Keratinocyte (primary cell): ENCODE measurements around the gene PIP4K2A. TPM values are rescaled to one million over a fixed set of nuclear protein-coding genes. Genes with fewer than 3 reads are reported as not detected.

Experiments used
- DNase-seq: peaks from one replicate; pipeline ENCODE4 v3.0.0-alpha.2; 2011; ENCODE audit warnings: low read depth, missing footprints, low spot score
- FAIRE-seq: peaks from 2 replicates; lab custom pipeline; 2011; peaks lifted over from hg19 to GRCh38; lab: Jason Lieb, UNC
- H2AFZ ChIP-seq: 2 replicates; pipeline ENCODE4 v1.6.0; 2012; ENCODE audit warnings: low read length, control low read depth, inconsistent platforms; ENCODE audit not compliant: control insufficient read depth
- H3K27ac ChIP-seq: 2 replicates; pipeline ENCODE4 v1.5.1; 2011; ENCODE audit warnings: low read length; ENCODE audit not compliant: control insufficient read depth, insufficient read depth
- H3K27me3 ChIP-seq: 3 replicates; pipeline ENCODE4 v1.6.0; 2011; ENCODE audit warnings: low read length; ENCODE audit not compliant: control insufficient read depth, insufficient read depth; ENCODE audit errors: extremely low read depth
- H3K36me3 ChIP-seq, 2 experiments: 2 replicates in 1 of 2; 3 replicates in 1 of 2; pipeline ENCODE4 v1.5.1; 2011; ENCODE audit warnings: low read length in 2 of 2, mild to moderate bottlenecking in 1 of 2; ENCODE audit not compliant: control insufficient read depth in 2 of 2, insufficient read depth in 2 of 2; ENCODE audit errors: extremely low read depth in 1 of 2
- H3K4me1 ChIP-seq: 3 replicates; pipeline ENCODE4 v1.5.1; 2011; ENCODE audit warnings: low read length; ENCODE audit not compliant: control insufficient read depth, insufficient read depth; ENCODE audit errors: extremely low read depth
- H3K4me2 ChIP-seq: 3 replicates; pipeline ENCODE4 v1.6.0; 2011; ENCODE audit warnings: low read depth, low read length; ENCODE audit not compliant: control insufficient read depth, insufficient read depth; ENCODE audit errors: extremely low read depth
- H3K4me3 ChIP-seq, 3 experiments: fragments of 200-600 bp in 1 of 3; sonication (generic) in 1 of 3; 2 replicates in 2 of 3; 3 replicates in 1 of 3; pipeline ENCODE4 v1.5.1; 2011 to 2016; ENCODE audit warnings: low read length in 3 of 3, mild to moderate bottlenecking in 3 of 3, control low read depth in 2 of 3, inconsistent platforms in 1 of 3, low read depth in 1 of 3, mixed read lengths in 1 of 3, mixed run types in 1 of 3, moderate library complexity in 1 of 3; ENCODE audit not compliant: control insufficient read depth in 2 of 3, insufficient read depth in 2 of 3; ENCODE audit errors: extremely low read depth in 1 of 3
- H3K79me2 ChIP-seq: 2 replicates; pipeline ENCODE4 v1.6.0; 2012; ENCODE audit warnings: low read length; ENCODE audit not compliant: control insufficient read depth, insufficient read depth
- H3K9ac ChIP-seq: 3 replicates; pipeline ENCODE4 v1.6.0; 2011; ENCODE audit warnings: low read length; ENCODE audit not compliant: control insufficient read depth, insufficient read depth; ENCODE audit errors: extremely low read depth
- H3K9me1 ChIP-seq: 3 replicates; pipeline ENCODE4 v1.6.0; 2011; ENCODE audit warnings: low read length; ENCODE audit not compliant: control insufficient read depth, insufficient read depth; ENCODE audit errors: extremely low read depth
- H3K9me3 ChIP-seq: 2 replicates; pipeline ENCODE4 v1.5.1; 2012; ENCODE audit warnings: low read depth, low read length; ENCODE audit not compliant: control insufficient read depth
- H4K20me1 ChIP-seq: 3 replicates; pipeline ENCODE4 v1.6.0; 2011; ENCODE audit warnings: low read length; ENCODE audit not compliant: control insufficient read depth, insufficient read depth; ENCODE audit errors: extremely low read depth
- EZH2 ChIP-seq: IDR thresholded peaks from one replicate; pipeline ENCODE4 v1.6.1; 2012; ENCODE audit warnings: inconsistent platforms, mild to moderate bottlenecking, low read length, moderate library complexity
- dilution Hi-C: fragments of 300-500 bp; cut with MboI; formaldehyde crosslinking; loops from one replicate; pipeline ENCODE4 v1.7.0; 2020; ENCODE audit warnings: low sequenced_read_pairs; ENCODE audit not compliant: extremely low pct_ligation_motif_present
- polyA plus RNA-seq, 5 experiments: library from polyadenylated mRNA; depleted of rRNA in 3 of 5; stranded (reverse) in 3 of 5; stranded (forward) in 1 of 5; unstranded in 1 of 5; fragments of >200 nt; gene quantifications; 1 replicate in 1 of 5; 2 replicates in 3 of 5; 3 replicates in 1 of 5; pipeline versions ENCODE4 v1.2.1 to v1.2.3, GENCODE V29; 2011 to 2012; ENCODE audit warnings: missing spikeins in 2 of 5, low read depth in 1 of 5, low replicate concordance in 1 of 5
- TF ChIP-seq, protein P1 (sequence below), 3 experiments: IDR thresholded peaks in 1 of 3; conservative IDR thresholded peaks in 1 of 3; optimal IDR thresholded peaks in 1 of 3; 2 replicates in 2 of 3; 3 replicates in 1 of 3; pipeline versions ENCODE3 to v1.5.1; 2011; ENCODE audit warnings: low read length in 3 of 3, mild to moderate bottlenecking in 3 of 3, moderate library complexity in 2 of 3, control low read depth in 1 of 3, inconsistent platforms in 1 of 3; ENCODE audit not compliant: insufficient read depth in 2 of 3; ENCODE audit errors: extremely low read depth in 1 of 3

PIP4K2A gene
- polyA plus RNA-seq, 1 donor (not counting 4 experiments of a cell fraction or from before 2014, with no cell fraction given) = 15.5 TPM

DNA sequence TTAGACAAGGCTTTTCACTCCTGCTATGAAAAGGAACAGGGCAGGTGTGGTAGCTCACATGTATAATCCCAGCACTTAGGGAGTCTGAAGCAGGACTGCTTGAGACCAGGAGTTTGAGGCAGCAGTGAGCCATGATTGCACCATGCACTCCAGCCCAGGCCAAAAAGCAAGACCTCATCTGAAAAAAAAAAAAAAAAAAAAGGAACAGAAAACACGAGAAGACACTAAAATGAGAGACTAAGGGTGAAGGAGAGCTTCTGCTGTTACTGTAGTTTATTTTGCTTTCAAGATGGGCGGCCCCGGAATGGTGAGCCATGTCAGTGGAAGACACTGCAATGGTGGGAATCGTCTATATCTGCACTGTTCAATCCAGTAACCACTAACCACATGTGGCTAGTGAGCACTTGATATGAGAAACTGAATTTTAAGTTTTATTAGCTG lies 9.9 kb downstream of the PIP4K2A start:
- no peak overlapping the region for H3K27ac ChIP-seq
- dilution Hi-C loops = no loop called here
- H3K36me3 ChIP-seq = no peaks in the 10 kb centered on the region
- no peaks in the 10 kb centered on the region for H3K27me3 ChIP-seq
- no peaks in the 10 kb centered on the region for H3K9me1 ChIP-seq
- no peak for FAIRE-seq
- H3K79me2 ChIP-seq = peaks cover 49% of the 10 kb centered on the region
- no peaks in the 10 kb centered on the region for H3K4me1 ChIP-seq
- no peak overlapping the region for H2AFZ ChIP-seq
- DNase-seq = no peak
- H4K20me1 ChIP-seq = peaks cover 2% of the 10 kb centered on the region
- no peaks in the 10 kb centered on the region for H3K9me3 ChIP-seq
- no peak overlapping the region for H3K4me2 ChIP-seq
- no peak overlapping the region for H3K4me3 ChIP-seq
- TF ChIP-seq EZH2 = no peak
- TF ChIP-seq, protein P1, sequence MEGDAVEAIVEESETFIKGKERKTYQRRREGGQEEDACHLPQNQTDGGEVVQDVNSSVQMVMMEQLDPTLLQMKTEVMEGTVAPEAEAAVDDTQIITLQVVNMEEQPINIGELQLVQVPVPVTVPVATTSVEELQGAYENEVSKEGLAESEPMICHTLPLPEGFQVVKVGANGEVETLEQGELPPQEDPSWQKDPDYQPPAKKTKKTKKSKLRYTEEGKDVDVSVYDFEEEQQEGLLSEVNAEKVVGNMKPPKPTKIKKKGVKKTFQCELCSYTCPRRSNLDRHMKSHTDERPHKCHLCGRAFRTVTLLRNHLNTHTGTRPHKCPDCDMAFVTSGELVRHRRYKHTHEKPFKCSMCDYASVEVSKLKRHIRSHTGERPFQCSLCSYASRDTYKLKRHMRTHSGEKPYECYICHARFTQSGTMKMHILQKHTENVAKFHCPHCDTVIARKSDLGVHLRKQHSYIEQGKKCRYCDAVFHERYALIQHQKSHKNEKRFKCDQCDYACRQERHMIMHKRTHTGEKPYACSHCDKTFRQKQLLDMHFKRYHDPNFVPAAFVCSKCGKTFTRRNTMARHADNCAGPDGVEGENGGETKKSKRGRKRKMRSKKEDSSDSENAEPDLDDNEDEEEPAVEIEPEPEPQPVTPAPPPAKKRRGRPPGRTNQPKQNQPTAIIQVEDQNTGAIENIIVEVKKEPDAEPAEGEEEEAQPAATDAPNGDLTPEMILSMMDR (optimal IDR thresholded peaks at IDR 0.05 in 1 of 3, IDR thresholded peaks at IDR 0.05 in 1 of 3, conservative IDR thresholded peaks at IDR 0.05 in 1 of 3; ENCODE audit: extremely low read depth in 1 of 3, insufficient read depth in 2 of 3, low read length in 3 of 3) = no peak
- no peak overlapping the region for H3K9ac ChIP-seq

DNA sequence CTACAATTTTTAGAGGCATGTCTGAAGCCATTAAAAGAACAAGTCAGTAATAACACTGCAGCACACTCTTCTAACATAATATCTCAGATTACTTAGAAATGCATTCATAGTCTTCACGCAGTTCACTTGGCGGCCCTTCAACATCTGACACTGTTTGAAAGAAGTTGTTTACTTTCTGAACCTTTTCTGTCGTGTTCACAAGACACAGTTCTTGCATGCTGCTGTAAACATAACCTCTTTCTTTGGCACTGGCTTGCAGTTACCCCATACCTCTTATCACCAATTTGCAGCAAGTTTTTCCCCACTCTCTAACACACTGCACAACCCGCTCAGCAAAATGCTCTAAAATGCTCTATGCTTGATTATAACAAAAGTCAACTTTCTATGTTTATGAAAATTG lies 12.0 kb downstream of the PIP4K2A start:
- Histone ChIP-seq H3K4me2 (no peak overlapping the region), H3K4me3 (no peak overlapping the region), H4K20me1 (peaks cover 2% of the 10 kb centered on the region), H3K27me3 (no peaks in the 10 kb centered on the region), H3K9me1 (no peaks in the 10 kb centered on the region), H3K27ac (no peak overlapping the region), H3K9ac (no peak overlapping the region), H2AFZ (no peak overlapping the region), H3K36me3 (no peaks in the 10 kb centered on the region), H3K79me2 (peaks cover 33% of the 10 kb centered on the region), H3K4me1 (no peaks in the 10 kb centered on the region), H3K9me3 (no peaks in the 10 kb centered on the region)
- no peak for FAIRE-seq
- TF ChIP-seq, protein P1 (optimal IDR thresholded peaks at IDR 0.05 in 1 of 3, IDR thresholded peaks at IDR 0.05 in 1 of 3, conservative IDR thresholded peaks at IDR 0.05 in 1 of 3; ENCODE audit: extremely low read depth in 1 of 3, insufficient read depth in 2 of 3, low read length in 3 of 3) = no peak
- no peak for TF ChIP-seq EZH2
- dilution Hi-C loops = no loop called here
- DNase-seq = no peak
